OCI-LY1 (cell line): ENCODE results near the gene CDCA7L.

ENCODE experiments used
- CTCF ChIP-seq: fragments of 200-600 bp; sonication (generic), shearing (Covaris generic); IDR thresholded peaks from 2 replicates; pipeline ENCODE4 v1.5.1; 2017; ENCODE audit warnings: mild to moderate bottlenecking, antibody characterized with exemption, low read length, moderate library complexity, mixed read lengths
- EZH2 ChIP-seq: fragments of 200-600 bp; sonication (generic), shearing (Covaris generic); IDR thresholded peaks from 2 replicates; pipeline ENCODE4 v1.8.0; 2017; ENCODE audit warnings: borderline replicate concordance, mixed run types, mild to moderate bottlenecking, antibody characterized with exemption, low read length, moderate library complexity, mixed read lengths

GRCh38 chr7:21867226-21867625 is 78.5 kb downstream of the CDCA7L start:
- TF ChIP-seq CTCF = no peak
- TF ChIP-seq EZH2 = no peak
